ENCODE measurements around the gene MRC1. TPM values are rescaled to one million over a fixed set of nuclear protein-coding genes. Genes with fewer than 3 reads are reported as not detected.

MRC1 gene
- total and polyA plus RNA-seq, 2 donors from 2014 or later: 3.4 to 67.8 TPM

- Histone ChIP-seq H3K4me1 (ENCODE audit: control insufficient read depth in 2 of 3, insufficient read depth in 2 of 3, low read depth in 1 of 3, low read length in 3 of 3) (no peaks in the 10 kb centered on the region), H3K27me3 (ENCODE audit: control insufficient read depth, insufficient read depth, low read length) (no peaks in the 10 kb centered on the region), H3K36me3 (ENCODE audit: control insufficient read depth in 2 of 3, insufficient read depth in 3 of 3, low read length in 3 of 3) (no peaks in the 10 kb centered on the region), H3K4me3 (ENCODE audit: low read length in 3 of 3) (no peak overlapping the region), H3K9ac (ENCODE audit: low read length in 3 of 3) (no peak overlapping the region), H3K9me3 (ENCODE audit: control insufficient read depth in 2 of 3, insufficient read depth in 1 of 3, low read length in 3 of 3) (no peaks in the 10 kb centered on the region), H3K27ac (ENCODE audit: low read depth in 2 of 2, low read length in 2 of 2) (no peak overlapping the region)
- intact Hi-C loops (cut with DNase I): no loop called here
- DNase-seq (no peak), FAIRE-seq (no peak)
- no peak for TF ChIP-seq CTCF (IDR thresholded peaks at IDR 0.05; ENCODE audit: borderline replicate concordance, extremely low read depth, insufficient read depth)
These were observed 95.4 kb downstream of the MRC1 start for GRCh38 chr10:17904564-17904963.

GRCh38 chr10:17905491-17905890 is 96.3 kb downstream of the MRC1 start:
- intact Hi-C loops (cut with DNase I): no loop called here
- Histone ChIP-seq H3K9me3 (ENCODE audit: control insufficient read depth in 2 of 3, insufficient read depth in 1 of 3, low read length in 3 of 3) (no peaks in the 10 kb centered on the region), H3K9ac (ENCODE audit: low read length in 3 of 3) (no peak overlapping the region), H3K36me3 (ENCODE audit: control insufficient read depth in 2 of 3, insufficient read depth in 3 of 3, low read length in 3 of 3) (no peaks in the 10 kb centered on the region), H3K27me3 (ENCODE audit: control insufficient read depth, insufficient read depth, low read length) (no peaks in the 10 kb centered on the region), H3K4me1 (ENCODE audit: control insufficient read depth in 2 of 3, insufficient read depth in 2 of 3, low read depth in 1 of 3, low read length in 3 of 3) (no peaks in the 10 kb centered on the region), H3K4me3 (ENCODE audit: low read length in 3 of 3) (no peak overlapping the region), H3K27ac (ENCODE audit: low read depth in 2 of 2, low read length in 2 of 2) (no peak overlapping the region)
- no peak for TF ChIP-seq CTCF (IDR thresholded peaks at IDR 0.05; ENCODE audit: borderline replicate concordance, extremely low read depth, insufficient read depth)
- DNase-seq (no peak), FAIRE-seq (no peak)

DNA sequence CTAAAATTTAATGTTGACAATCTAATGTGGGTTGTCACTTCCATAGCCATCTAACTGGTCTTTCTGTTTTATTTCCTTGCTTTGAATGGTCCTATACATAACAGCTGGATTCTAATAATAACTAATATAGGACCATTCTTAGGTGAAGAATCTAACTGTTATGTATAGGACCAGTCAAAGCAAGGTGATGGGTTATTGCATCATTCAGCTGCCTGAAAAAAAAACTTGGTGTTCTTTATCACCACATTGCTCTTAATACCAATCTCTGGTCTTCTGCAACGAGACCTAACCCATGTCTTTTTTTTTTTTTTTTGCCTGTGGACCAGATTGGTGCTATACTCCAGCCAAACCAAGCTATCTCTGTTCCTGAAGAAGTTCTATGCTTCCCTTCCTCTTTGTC is 96.9 kb downstream of the MRC1 start:
- FAIRE-seq (no peak), DNase-seq (no peak)
- intact Hi-C loops (cut with DNase I): no loop called here
- Histone ChIP-seq H3K36me3 (ENCODE audit: control insufficient read depth in 2 of 3, insufficient read depth in 3 of 3, low read length in 3 of 3) (no peaks in the 10 kb centered on the region), H3K4me1 (ENCODE audit: control insufficient read depth in 2 of 3, insufficient read depth in 2 of 3, low read depth in 1 of 3, low read length in 3 of 3) (no peaks in the 10 kb centered on the region), H3K9me3 (ENCODE audit: control insufficient read depth in 2 of 3, insufficient read depth in 1 of 3, low read length in 3 of 3) (no peaks in the 10 kb centered on the region), H3K27ac (ENCODE audit: low read depth in 2 of 2, low read length in 2 of 2) (no peak overlapping the region), H3K27me3 (ENCODE audit: control insufficient read depth, insufficient read depth, low read length) (no peaks in the 10 kb centered on the region), H3K4me3 (ENCODE audit: low read length in 3 of 3) (no peak overlapping the region), H3K9ac (ENCODE audit: low read length in 3 of 3) (no peak overlapping the region)
- no peak for TF ChIP-seq CTCF (IDR thresholded peaks at IDR 0.05; ENCODE audit: borderline replicate concordance, extremely low read depth, insufficient read depth)

- FAIRE-seq (no peak), DNase-seq (no peak)
- H3K27me3 ChIP-seq (ENCODE audit: control insufficient read depth, insufficient read depth, low read length): no peaks in the 10 kb centered on the region
- no peak for TF ChIP-seq CTCF (IDR thresholded peaks at IDR 0.05; ENCODE audit: borderline replicate concordance, extremely low read depth, insufficient read depth)
- H3K36me3 ChIP-seq (ENCODE audit: control insufficient read depth in 2 of 3, insufficient read depth in 3 of 3, low read length in 3 of 3): no peaks in the 10 kb centered on the region
- intact Hi-C loops (cut with DNase I): no loop called here
- H3K4me3 ChIP-seq (ENCODE audit: low read length in 3 of 3): no peak overlapping the region
- no peaks in the 10 kb centered on the region for H3K4me1 ChIP-seq (ENCODE audit: control insufficient read depth in 2 of 3, insufficient read depth in 2 of 3, low read depth in 1 of 3, low read length in 3 of 3)
- no peak overlapping the region for H3K27ac ChIP-seq (ENCODE audit: low read depth in 2 of 2, low read length in 2 of 2)
- no peak overlapping the region for H3K9ac ChIP-seq (ENCODE audit: low read length in 3 of 3)
- no peaks in the 10 kb centered on the region for H3K9me3 ChIP-seq (ENCODE audit: control insufficient read depth in 2 of 3, insufficient read depth in 1 of 3, low read length in 3 of 3)
These were observed 98.5 kb downstream of the MRC1 start for GRCh38 chr10:17907641-17908040.
